Brain microvascular endothelial cell (primary cell): ENCODE results near the gene MACROD2.

Experiments
- DNase-seq: peaks from one replicate; pipeline ENCODE4 v3.0.0-alpha.2; 2020
- H3K27ac ChIP-seq: fragments of 250-450 bp; sonication (Bioruptor Pico); 2 replicates; pipeline ENCODE4 v1.5.1; 2020; ENCODE audit warnings: mild to moderate bottlenecking, moderate library complexity
- H3K27me3 ChIP-seq: fragments of 250-450 bp; sonication (Bioruptor Pico); replicated peaks from 2 replicates; pipeline ENCODE4 v1.5.1; 2020; ENCODE audit warnings: mild to moderate bottlenecking
- H3K36me3 ChIP-seq: fragments of 250-450 bp; sonication (Bioruptor Pico); replicated peaks from 2 replicates; pipeline ENCODE4 v1.5.1; 2020; ENCODE audit warnings: mild to moderate bottlenecking
- H3K4me3 ChIP-seq: 2 replicates; pipeline ENCODE4 v1.5.1; 2011; ENCODE audit warnings: low read depth, mild to moderate bottlenecking, control low read depth, low read length, moderate library complexity
- in situ Hi-C: cut with HindIII; loops from 2 replicates; pipeline ENCODE4 v1.10.0; 2017; ENCODE audit warnings: low sequenced_read_pairs, low pct_ligation_motif_present
- TF ChIP-seq, protein P1 (sequence below): IDR thresholded peaks from 2 replicates; pipeline ENCODE4 v1.5.1; 2011; ENCODE audit warnings: low read depth, mild to moderate bottlenecking, moderate library complexity, low read length, control low read depth, inconsistent platforms; ENCODE audit errors: missing control alignments

The MACROD2 gene

GRCh38 chr20:14897608-14898007, 902.3 kb downstream of the MACROD2 start:
- in situ Hi-C loops, result no loop called here
- Histone ChIP-seq H3K27me3 (no peaks in the 10 kb centered on the region), H3K27ac (no peak overlapping the region), H3K36me3 (no peaks in the 10 kb centered on the region), H3K4me3 (no peak overlapping the region)
- DNase-seq, result no peak
- TF ChIP-seq, protein P1, sequence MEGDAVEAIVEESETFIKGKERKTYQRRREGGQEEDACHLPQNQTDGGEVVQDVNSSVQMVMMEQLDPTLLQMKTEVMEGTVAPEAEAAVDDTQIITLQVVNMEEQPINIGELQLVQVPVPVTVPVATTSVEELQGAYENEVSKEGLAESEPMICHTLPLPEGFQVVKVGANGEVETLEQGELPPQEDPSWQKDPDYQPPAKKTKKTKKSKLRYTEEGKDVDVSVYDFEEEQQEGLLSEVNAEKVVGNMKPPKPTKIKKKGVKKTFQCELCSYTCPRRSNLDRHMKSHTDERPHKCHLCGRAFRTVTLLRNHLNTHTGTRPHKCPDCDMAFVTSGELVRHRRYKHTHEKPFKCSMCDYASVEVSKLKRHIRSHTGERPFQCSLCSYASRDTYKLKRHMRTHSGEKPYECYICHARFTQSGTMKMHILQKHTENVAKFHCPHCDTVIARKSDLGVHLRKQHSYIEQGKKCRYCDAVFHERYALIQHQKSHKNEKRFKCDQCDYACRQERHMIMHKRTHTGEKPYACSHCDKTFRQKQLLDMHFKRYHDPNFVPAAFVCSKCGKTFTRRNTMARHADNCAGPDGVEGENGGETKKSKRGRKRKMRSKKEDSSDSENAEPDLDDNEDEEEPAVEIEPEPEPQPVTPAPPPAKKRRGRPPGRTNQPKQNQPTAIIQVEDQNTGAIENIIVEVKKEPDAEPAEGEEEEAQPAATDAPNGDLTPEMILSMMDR, result no peak

DNA sequence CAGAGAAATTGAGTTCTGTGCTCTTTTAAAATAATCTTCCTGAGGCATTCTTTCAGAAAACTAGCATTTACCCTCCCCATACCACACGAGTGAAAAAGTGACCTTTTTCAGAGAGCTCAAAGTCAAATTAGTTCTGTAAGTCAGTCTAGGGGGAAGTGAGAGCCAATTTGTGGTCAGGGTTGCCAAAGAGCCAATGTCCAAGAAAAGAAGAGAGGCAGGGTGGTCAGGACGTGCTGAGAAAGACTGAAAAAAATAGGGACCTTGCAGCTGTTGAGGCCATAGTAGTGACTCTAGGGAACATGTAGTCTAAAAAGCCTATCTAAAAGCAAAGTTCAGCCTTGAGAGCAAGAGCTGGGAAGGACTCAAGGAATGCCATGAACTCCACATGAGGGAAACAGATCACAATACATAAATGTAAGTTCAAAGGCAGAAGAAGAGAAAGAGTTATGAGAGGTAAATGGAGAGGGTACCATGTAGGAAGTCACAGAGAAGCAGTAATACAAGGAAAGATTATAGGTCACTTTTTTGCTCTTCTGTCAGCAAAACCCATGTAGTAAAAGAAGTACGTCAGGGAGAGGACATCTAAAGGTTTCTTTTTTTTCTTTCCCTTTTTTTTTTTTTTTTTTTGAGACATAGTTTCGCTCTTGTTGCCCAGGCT, 907.2 kb downstream of the MACROD2 start:
- H3K27me3 ChIP-seq, result no peaks in the 10 kb centered on the region
- no peak for DNase-seq
- H3K36me3 ChIP-seq, result no peaks in the 10 kb centered on the region
- H3K4me3 ChIP-seq, result no peak overlapping the region
- TF ChIP-seq, protein P1, result no peak
- no peak overlapping the region for H3K27ac ChIP-seq
- in situ Hi-C loops, result no loop called here

DNA sequence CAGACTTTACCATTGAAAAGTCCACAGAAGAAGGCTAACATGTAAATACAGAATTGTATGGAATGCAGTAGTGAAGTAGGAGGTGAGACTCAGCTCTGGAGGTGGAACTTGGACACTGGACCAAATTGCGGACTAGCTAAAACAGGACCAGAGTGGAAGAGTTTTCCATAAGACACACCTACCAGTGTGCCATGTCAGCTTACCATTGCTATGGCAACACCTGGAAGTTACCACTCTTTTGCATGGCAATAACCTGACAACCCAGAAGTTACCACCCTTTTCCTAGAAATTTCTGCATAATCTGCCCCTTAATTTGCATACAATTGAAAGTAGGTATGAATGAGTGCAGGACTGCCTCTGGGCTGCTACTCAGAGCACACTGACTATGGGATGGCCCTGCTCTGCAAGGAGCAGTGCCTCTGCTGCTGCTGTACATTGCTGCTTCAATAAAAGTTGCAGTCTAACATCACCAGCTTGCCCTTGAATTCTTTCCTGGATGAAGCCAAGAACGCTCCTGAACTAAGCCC, 911.7 kb downstream of the MACROD2 start:
- no peak overlapping the region for H3K27ac ChIP-seq
- H3K36me3 ChIP-seq, result no peaks in the 10 kb centered on the region
- no peak overlapping the region for H3K4me3 ChIP-seq
- no peak for DNase-seq
- no peaks in the 10 kb centered on the region for H3K27me3 ChIP-seq
- TF ChIP-seq, protein P1, result no peak
- in situ Hi-C loops, result no loop called here

GRCh38 chr20:14910126-14910525, 914.8 kb downstream of the MACROD2 start:
- Histone ChIP-seq H3K4me3 (no peak overlapping the region), H3K27ac (no peak overlapping the region)

DNA sequence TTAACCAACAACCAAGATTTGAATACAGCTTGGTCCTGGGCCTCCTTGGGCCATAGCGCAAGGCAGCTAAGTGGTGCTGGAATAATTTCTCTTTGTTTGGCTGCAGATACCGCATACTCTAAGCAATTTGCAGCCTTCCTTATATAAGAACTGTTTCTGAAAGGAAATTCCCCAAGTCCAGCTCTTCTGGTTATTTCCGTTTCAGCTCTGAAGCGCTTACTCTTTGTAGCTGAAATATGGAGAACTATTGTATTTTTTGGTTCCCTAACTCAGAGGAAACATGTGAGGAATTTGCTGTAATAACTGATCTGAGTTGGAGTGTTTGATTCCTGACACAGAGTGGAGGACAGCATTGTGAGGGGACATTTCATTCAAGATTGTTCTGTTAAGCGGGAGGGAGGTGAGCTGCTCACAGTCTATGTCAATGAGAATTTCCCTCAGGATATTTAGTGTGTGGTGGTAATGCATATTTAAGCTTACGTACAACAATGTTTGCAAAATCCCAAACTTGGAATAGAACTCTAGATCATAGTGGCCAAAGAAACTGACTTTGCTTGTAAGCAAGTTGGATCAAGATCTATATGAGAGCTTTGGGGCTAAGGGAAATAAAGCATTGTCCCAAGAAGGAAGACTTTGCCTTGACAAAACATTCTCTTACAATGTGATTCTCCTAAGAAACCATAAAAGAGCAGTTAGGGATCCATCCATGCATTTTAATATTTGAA, 918.7 kb downstream of the MACROD2 start:
- DNase-seq, result no peak
- Histone ChIP-seq H3K27ac (no peak overlapping the region), H3K27me3 (no peaks in the 10 kb centered on the region), H3K4me3 (no peak overlapping the region), H3K36me3 (no peaks in the 10 kb centered on the region)
- in situ Hi-C loops, result no loop called here
- TF ChIP-seq, protein P1, result no peak

More at GRCh38 chr20:14910126-14910525, 914.8 kb downstream of the MACROD2 start:
- H3K27me3 ChIP-seq, result no peaks in the 10 kb centered on the region
- in situ Hi-C loops, result no loop called here
- DNase-seq, result no peak
- no peaks in the 10 kb centered on the region for H3K36me3 ChIP-seq
- TF ChIP-seq, protein P1, result no peak

DNA sequence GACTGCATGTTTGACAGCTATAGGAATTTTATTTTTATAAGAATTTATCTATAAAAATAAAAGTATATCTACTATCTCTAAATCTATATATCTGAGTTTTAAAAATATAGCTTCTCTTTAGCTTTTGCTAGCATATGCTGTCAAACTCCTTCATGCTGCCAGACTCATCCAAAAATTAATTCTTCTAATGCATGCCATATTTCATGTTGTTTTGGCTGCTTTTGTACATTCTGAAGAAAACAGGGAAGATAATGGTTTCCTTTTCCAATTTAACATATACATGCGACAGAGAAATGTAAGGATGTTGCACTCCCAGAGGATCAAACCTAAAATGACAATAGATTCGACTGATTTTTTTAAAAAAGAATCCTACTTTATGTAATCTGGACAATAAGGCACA, 919.3 kb downstream of the MACROD2 start:
- TF ChIP-seq, protein P1, result no peak

More for the DNA sequence above, 919.3 kb downstream of the MACROD2 start:
- in situ Hi-C loops, result no loop called here
- DNase-seq, result no peak
- no peak overlapping the region for H3K4me3 ChIP-seq
- H3K36me3 ChIP-seq, result no peaks in the 10 kb centered on the region
- H3K27ac ChIP-seq, result no peak overlapping the region
- H3K27me3 ChIP-seq, result no peaks in the 10 kb centered on the region
